NB4 (cell line): Measurements from ENCODE around the gene HCN1.

Experiments used
- DNase-seq: peaks from one replicate; pipeline ENCODE4 v3.0.0; 2010; ENCODE audit warnings: low read depth
- H3K4me3 ChIP-seq: one replicate; pipeline ENCODE4 v1.5.1; 2011; ENCODE audit warnings: mild to moderate bottlenecking, low read depth, low read length, moderate library complexity
- CTCF ChIP-seq: IDR thresholded peaks from one replicate; pipeline ENCODE4 v1.5.1; 2012; ENCODE audit warnings: low read depth, low read length
- MAX ChIP-seq: IDR thresholded peaks from 2 replicates; pipeline ENCODE4 v1.6.1; 2011; ENCODE audit warnings: low read depth, low read length
- MYC ChIP-seq: IDR thresholded peaks from 2 replicates; pipeline ENCODE4 v1.6.1; 2011; ENCODE audit warnings: low read depth, low read length
- POLR2A ChIP-seq: IDR thresholded peaks from 2 replicates; pipeline ENCODE4 v1.6.1; 2011; ENCODE audit warnings: mild to moderate bottlenecking; ENCODE audit not compliant: insufficient read length; ENCODE audit errors: extremely low read depth

HCN1 gene

DNA sequence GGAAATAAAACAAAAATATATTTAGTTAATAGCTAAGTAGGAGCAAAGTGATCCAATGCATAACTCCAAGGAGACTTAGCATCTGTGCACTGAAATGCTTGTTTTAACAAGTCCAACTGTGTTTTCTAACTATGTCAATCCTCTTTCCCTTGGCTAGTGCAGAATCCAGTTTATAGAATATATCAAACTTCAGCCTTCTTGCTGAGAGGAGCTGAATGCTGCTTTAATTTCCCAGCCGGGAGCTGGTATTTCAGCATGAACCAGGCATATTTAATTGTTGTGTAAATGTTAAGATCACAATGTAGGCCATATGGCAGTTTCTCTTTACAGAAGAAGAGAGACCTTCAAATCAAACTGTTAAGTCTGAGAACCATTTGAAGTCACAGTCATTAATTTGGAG, 411.7 kb downstream of the HCN1 start:
- DNase-seq: no peak
- H3K4me3 ChIP-seq: no peak overlapping the region

DNA sequence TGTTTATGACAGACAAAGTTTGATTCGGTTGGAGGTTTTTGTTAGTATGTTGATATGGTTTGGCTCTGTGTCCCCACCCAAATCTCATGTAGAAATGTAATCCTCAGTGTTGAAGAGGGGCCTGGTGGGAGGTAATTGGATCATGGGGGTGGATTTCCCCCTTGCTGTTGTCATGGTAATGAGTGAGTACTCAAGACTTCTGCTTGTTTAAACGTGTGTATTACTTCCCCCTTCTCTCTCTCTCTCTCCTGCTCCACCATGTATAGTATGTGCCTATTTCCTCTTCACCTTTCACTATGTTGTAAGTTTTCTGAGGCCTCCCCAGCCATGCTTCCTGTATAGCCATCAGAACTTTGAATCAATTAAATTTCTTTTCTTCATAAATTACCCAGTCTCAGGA, 415.1 kb downstream of the HCN1 start:
- H3K4me3 ChIP-seq: no peak overlapping the region
- peak; percentile 2 for DNase-seq
- no peak for TF ChIP-seq MAX
- no peak for TF ChIP-seq CTCF
- no peak for TF ChIP-seq MYC
- no peak for TF ChIP-seq POLR2A

More for the DNA sequence above, 411.7 kb downstream of the HCN1 start:
- TF ChIP-seq MYC (no peak), CTCF (no peak), POLR2A (no peak), MAX (no peak)

DNA sequence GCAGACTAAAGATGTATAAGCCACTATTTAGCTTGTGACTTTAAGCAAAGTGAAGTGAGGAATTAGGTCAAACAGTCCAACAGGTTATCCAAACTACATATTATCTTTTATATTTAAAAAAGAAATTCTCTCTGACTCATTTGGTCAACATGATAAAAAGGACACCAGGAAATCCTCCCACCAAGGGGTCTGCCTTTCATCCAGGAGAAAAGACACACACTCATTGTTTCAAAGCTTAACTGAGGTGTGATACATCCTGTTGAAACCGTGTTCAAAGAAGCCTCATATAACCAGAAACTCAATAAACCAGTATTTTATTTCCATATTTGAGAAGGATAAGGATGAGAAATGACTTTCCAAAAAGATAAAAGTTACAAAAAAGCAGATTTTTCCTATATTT, 417.1 kb downstream of the HCN1 start:
- no peak for TF ChIP-seq POLR2A
- no peak for TF ChIP-seq MYC
- TF ChIP-seq CTCF: no peak
- TF ChIP-seq MAX: no peak
- DNase-seq: no peak
- no peak overlapping the region for H3K4me3 ChIP-seq

- TF ChIP-seq MYC (no peak), MAX (no peak), CTCF (no peak), POLR2A (no peak)
- H3K4me3 ChIP-seq: no peak overlapping the region
- no peak for DNase-seq
Observed at GRCh38 chr5:45277860-45278259, 418.3 kb downstream of the HCN1 start.

- no peak overlapping the region for H3K4me3 ChIP-seq
- no peak for DNase-seq
- TF ChIP-seq MAX (no peak), MYC (no peak), CTCF (no peak), POLR2A (no peak)
Observed at GRCh38 chr5:45274241-45274640, 421.9 kb downstream of the HCN1 start.

- no peak for DNase-seq
- no peak overlapping the region for H3K4me3 ChIP-seq
- TF ChIP-seq MAX (no peak), CTCF (no peak), MYC (no peak), POLR2A (no peak)
Observed at GRCh38 chr5:45271626-45272025, 424.6 kb downstream of the HCN1 start.
